GM19372 (cell line): ENCODE results near the gene MKNK2.
"Not testable (repeated sequence)": the region's sequence is repeated elsewhere in the genome, so short reads cannot be mapped to it uniquely, and the experiment has no call there.

Source experiments
- ATAC-seq: cut with Tn5 transposase; IDR thresholded peaks from one replicate; pipeline ENCODE4 v1.9.1; 2021; ENCODE audit warnings: mild to moderate bottlenecking, low read depth, moderate library complexity; ENCODE audit not compliant: unreplicated experiment

The MKNK2 gene

DNA sequence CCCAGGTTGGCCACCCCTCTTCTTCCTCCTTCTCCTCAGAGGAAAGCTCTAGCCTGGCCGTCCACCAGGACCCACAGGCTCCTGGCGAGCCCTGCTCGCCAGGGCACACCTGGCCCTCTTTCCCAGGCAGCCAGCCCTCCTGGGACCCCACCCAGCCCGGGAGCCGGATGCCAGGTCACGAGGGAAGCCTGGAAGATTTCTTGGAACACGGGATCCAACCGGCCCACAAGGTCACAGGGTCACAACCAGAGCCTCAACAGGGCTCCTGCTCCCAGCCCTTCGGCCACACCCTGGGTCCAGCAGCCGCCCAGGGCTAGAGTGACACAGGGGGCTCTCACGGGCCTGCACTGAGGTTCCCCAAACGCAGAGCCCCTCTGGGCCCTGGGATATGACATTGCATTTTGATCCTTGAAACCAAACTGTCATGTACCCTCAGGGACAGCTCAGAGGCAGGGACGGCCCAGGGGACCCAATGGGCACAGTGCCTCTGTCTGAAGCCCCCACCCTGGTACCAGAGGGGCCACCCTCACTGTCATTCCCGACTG is 5.5 kb downstream of the MKNK2 start:
- no peak for ATAC-seq

DNA sequence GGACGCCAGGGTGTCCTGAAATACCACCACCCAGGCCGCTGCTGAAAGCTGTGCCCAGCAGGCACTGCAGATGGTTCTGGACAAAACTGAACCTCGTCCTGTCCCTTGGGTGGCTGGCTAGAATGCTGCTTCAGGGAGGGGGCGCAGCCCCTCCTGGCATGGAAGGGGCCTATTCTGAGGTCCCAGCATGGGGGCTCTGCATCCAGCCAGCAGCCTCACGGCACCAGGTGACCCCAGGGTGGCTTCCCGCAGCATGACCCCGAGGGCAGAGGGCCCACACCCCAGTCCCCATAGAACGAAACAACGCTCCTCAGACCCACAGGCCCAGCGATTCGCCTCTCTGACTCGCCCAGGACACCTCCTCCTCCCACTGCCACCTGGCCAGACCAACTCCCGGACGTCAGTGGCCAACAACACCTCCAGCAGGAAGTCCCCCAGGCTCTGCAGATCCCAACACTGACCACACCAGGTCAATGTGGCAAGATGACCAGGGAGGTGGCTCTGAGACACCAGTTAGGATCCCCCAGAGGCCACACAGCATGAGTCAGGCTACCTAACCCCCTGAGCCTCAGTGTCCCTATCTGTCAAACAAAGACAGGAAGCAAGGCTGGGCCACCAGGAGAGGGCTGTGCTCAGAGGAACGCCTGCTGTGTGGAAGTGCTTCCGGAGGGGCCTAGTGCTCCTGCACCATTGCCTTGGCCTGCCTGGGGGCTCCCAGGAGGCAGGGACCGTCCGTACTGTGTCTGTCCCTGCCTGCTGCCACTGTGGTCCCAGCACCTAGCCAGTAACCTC is 6.1 kb downstream of the MKNK2 start:
- ATAC-seq, result no peak

DNA sequence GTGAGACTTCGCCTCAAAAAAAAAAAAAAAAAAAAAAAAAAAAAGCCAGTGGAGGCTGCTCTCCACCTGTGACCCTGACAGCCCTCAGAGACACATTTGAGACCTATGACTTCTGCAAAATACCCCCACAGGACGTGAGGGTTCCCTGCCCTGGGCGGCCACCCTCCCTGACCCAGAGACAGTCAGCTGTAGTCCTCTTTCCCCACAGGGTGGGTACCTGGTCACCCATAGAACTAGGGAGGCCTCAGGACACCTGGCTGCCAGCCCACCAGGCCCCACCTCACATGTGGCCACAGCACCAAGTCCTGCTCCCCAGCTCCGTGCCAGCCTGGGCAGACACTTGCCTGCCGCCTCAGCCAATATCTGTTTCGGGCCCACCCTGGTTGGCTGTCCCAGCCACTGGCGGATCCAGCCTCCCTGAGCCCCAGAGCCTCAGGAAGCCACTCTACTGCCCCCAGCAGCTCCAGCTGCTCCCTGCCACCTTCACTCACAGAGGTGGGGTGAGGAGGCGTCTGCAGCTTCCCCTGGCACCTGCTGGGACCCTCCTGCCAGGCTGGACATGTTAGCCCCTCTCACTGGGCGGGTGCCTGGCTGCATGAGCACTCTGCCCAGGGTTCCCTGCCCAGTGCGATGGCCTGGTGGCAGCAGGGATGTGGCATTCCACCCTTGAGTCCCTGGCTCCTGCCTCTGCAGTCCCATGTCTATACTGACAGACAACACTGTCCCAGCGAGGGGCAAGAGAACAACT is 6.9 kb downstream of the MKNK2 start:
- no peak for ATAC-seq

DNA sequence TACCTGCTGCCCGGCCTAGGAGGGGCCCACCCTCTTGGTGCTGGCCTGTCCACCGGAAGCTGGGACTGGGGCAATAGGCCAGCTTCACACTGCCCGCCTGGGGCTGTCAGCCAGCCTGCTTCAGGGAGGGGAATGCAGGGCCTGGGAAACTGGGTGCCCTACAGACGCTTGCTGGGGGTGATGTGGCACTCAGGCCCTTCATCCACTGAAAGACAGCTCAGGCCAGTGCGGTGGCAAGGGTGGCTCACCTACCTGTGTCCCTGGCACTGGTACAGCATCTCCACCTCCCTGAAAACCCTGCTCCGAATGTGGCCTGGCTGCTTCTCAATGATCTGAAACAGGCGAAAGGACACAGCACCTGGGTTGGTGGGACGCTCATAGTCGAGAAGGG is 7.8 kb downstream of the MKNK2 start:
- ATAC-seq, result no peak

DNA sequence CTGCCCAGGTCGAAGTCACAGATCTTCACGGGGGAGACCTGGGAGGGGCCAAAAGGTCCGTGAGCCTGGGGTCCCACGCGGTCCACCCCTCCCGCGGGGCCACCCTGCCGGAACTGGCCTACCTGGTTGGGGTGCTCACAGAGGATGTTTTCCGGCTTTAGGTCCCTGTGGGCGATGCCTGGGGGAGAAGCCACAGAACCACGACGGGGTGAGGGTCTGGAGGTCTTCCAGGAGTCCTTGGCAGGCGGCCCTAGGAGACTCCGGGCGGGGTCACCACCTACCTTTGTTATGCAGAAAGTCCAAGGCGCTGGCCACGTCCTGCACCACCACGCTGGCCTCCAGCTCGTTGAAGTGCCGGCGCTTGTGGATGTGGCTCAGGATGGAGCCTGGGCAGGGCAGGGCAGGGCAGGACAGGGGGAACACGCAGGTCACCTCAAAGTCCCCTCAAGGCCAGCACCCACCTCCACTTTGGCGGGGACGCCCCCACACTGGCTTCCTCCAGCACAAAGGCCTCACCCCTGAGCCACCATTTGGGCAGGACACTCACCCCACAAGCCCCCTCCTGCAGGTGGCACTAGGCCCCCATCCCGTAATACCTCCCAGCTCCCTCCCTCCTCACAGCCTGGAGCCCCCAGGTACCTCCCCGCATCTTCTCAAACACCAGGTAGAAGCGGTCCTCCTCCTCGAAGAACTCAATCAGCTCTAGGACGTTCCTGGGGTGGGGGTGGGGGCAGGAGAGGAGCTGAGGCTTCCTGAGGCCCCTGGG is 8.4 kb downstream of the MKNK2 start:
- ATAC-seq, result no peak

DNA sequence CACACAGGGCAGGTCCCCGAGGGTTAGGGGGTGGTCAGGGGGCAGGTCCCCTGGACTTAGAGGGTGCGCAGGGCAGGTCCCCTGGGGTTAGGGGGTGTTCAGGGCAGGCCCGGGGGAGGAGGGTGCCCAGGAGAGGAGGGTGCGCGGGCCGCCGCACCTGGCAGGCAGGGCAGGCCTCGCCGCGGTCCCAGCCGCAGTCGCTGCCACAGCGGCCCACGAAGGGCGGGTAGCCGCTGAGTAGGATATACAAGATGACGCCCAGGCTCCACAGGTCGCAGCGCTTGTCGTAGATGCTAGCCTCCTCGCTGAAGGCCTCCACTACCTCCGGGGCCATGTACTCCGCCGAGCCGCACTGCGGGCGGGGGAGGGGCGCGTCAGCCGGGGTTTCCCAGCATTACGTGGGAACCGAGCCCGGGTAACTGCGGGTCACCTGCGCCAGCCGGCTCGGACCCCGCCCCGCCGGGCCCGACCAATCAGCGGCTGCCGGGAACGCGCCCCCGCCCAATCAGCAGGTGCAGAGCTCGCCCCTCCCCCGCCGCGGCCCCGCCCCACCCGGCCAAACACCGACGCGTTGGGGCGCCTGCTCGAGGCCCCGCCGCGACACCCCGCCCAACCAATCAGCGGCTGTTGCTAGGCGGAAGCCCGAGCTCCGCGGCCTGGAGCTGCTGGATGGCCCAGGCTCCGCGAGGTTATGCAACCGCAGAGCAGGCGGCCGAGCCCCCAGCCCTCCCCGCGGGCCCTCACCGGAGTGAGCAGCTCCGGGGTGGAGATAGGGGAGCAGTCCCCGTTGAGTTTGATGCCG is 9.2 kb downstream of the MKNK2 start:
- peak; percentile 78 for ATAC-seq

DNA sequence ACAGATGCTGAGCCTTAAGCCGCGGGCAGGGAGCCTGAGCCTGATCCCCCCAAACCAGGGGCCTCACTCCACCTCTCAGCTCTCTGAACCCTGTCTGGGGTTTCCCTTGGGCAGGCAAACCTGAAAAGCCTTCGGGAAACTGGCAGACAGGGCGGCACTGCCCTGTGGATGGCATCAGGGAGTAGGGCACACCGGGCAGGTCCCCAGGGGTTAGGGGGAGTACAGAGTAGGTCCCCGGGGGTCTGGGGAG is 9.7 kb downstream of the MKNK2 start:
- ATAC-seq, result no peak

DNA sequence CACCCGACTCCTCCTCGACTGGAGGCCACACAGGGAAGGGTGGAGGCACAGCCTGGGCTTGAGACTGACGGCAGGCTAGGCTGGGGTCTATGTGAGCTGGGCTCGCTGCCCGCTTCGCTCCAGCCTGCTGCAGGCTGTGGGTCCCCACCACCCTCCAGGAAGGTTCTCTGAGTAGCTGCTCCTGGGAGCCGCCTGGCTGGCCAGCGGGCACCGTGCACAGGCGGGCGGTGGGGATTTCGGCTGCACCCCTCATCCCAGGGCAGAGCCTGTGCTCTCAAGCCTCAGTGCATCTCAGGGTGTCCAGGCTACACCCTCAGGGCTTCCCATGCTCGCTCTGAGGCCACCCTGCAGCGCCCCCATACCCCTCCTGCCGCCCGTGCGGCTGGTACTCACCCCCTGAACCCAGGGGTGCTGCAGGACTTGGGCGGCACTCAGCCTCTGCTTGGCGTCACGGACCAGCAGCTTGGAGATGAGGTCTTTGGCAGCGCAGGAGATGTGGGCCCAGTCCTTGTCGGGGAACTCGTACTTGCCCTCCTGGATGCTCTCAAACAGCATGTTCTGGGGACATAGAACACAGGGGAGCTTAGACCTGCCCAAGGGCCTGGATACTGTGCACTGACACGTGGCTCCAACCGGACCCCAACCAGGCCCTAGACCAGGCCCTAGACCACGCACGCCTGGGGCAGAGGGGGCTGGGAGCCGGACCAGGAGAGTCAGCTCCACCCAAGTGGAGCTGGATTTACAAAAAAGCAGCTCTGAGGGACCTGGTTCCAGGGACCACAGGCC is 10.2 kb downstream of the MKNK2 start:
- no peak for ATAC-seq

DNA sequence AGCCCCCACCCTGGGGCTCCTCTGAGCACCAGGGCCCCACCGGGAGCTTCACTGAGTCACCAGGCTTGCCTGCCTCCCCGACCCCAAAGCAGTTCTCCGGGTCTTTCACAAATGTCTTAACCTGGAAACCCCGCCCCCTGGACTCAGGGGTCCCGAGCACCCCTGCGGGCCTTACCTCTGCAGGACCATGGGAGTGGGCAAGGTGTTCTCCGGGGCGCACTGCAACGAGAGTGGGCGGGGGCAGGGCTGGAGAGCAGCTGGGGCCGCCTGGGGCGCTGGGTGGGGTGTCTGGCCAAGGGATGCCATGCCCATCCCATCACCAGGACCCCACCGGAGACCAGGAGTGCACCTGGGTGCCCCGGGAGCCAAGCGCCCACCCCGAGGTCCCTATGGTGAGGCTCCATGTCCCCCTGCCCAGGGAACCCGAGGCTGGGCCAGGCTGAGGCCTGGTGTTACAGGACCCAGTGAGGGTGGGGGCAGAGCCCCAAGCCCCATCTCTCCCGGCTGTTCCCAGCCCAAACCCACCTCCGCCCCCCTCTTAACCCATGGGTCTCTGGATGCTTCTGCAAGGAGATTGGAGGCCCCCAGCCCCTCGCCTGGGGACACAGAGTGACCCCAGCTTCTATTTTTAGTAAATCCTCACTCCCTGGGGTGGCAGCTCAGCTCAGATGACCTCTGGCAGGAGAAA is 10.9 kb downstream of the MKNK2 start:
- ATAC-seq, result no peak

DNA sequence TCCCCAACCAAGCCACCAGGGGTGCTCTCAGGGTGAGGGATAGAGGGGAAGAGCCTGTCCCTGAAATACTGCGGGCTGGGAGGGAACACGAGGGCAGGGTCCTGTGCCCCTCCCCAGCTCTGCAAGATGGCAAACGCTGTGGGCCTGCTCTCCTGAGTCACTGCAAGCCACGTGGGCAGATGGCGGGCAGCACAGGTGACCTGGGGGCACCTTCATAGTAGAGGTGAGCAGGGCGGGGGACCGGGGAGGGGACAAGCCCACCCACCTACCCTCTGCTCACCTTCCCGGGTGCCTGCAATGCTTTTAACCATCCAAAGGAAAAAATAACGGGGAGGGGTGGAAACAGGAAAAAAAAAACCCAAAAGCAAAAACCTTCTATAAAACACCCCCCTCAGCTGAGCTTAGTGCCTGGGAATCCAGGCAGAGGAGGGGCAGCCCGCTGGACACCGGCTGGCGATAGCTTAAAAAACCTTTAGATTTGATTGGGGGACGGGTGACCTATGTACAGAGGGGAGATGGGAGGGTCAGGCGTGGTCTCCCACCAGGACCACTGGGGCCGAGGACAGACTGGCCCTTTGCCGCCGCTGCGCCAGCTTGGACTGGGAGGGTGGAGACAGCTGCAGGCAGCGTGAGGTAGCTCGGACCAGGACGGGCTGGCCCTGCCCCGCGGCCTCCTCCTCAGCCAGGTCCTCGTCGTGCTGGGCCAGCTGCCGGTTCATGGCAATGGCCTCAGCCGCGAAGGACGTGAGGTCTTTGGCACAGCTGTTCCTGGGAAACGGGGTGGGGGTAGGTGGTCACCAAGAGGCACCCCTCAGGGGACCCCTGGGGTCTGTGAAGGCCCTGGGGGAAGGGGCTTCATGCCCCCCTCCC is 11.7 kb downstream of the MKNK2 start:
- ATAC-seq, result no peak

DNA sequence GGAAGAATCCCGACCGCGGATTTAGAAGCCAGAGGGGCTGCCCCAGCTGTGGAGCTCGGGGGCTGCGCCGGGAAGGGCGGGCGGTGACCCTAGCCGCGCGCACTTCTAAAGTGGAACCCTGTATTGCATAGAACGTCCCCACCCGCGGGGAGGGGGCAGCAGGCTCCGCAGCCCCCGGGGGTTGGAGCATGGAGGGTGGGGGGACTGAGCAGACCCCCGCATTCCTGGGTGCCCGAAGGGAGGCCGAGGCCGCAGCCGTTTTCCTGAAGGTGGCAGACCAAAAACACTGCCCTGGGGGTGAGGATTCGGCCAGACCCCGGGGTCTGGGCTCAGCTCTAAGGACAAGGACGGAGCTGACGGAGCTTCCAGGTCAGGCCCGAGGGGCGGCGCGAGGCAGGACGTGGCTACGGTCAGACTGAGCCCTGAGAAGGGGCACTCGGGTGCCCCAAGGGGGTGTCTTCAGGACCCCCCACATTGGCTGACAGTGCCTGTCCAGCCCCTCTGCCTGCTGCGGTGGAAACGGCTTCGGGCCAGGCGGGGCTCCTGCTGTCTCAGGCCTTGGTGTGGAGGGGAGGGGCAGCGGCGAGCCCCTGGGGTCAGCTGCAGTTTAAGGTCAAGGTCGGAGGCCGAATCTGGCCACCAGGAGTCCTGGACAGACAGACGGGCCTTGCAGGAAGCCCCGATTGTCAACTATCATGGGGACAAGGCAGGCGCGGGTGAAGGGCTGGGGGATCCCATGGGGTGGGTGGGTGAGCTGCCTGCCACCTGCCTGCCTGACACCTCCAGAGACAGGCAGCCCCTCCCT is 12.6 kb downstream of the MKNK2 start:
- no peak for ATAC-seq

DNA sequence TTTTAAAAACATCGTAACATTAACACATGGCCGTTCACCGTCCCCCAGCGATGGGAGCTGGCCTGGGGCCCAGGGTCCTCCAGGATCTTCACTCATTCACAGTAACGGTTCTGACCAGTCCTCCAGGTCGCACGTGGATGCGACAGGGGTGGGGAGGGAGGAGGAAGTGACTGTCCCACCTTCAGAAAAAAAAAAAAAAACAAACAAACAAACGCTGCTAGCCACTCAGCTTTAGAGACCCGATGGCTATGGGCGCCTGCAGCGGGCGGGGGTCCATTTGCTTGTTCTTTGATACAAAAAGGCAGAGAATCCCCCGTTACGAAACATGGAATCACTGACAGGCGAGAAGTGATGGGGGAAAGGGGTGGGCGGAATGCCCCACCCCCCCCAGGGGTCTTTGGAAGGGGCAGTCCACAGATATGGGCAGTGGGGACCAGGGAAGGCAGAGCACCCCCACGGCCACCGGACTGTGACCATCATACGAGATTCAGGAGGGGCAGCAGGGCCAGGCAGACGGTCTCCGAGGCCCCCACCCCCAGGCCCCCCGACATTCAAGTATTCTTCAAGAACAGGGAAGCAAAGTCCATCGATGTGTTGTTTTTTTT is 13.3 kb downstream of the MKNK2 start:
- no peak for ATAC-seq

DNA sequence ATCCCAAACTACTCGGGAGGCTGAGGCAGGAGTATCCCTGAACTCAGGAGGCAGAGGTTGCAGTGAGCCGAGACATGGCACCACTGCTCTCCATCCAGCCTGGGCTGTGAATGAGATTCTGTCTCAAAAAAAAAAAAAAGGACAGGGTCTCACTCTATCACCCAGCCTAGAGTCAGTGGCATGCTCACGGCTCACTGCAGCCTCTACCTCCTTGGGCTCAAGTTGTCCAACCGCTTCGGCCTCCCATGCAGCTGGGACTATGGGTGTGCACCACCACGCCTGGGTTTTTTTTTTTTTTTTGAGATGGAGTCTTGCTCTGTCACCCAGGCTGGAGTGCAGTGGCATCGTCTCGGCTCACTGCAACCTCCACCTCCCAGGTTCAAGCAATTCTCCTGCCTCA is 14.6 kb downstream of the MKNK2 start:
- ATAC-seq, result no peak

DNA sequence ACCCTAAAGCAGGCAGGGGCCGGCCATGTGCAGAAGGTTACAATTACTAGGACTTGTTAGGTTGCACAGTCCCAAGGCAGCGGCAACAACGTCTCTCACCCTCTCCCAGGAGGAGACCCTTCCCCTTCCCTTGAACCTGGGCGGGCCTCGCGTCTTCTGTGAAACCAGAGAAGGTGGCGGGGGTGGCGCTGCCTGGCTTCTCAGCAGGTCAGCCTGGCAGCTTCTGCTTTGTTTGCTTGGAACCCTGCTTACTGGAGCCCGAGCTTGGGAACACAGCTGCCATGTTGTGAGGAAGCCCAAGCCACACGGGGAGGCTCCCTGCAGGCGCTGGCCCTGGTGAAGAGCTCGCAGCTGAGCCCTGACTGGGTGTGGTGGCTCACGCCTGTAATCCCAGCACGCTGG is 15.5 kb downstream of the MKNK2 start:
- no peak for ATAC-seq

DNA sequence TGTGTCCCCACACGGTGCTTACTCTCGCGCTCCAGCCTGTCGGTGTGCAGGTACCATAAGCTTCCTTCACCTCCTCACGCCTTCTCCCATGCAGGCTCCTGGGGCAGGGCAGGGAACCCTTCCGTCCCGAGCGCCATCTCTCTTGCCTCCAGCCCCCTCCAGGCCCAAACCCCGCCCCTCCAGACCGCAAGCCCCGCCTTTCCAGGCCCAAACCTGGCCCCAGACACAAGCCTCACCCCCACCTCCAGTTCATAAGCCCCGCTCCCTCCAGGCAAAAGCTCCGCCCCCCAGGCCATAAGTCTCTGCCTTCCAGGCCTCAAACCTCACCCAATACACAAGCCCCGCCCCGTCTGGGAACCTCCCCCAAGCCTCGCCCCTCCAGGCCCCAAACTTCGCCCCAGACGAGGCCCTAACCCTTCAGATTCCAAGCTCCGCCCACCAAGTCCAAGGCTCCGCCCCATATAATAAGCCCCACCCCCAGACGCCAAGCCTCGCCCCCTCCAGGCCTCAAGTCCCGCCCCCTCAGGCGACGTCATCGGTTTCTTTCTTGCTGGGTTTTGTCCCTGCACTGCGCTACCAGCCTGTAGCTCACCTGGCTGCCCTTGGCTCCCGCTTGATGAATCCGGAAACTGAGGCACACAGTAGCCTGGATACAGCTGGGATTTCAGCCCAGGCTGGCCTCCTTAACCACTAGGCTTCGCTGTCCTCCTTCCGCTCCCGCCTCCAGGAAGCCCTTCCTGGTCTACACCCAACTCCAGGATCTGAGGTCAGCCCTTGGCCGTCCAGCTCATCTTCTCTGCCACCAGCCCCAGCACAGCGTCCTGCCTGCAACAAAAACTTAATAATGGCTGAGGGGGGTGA is 16.1 kb downstream of the MKNK2 start:
- no peak for ATAC-seq

DNA sequence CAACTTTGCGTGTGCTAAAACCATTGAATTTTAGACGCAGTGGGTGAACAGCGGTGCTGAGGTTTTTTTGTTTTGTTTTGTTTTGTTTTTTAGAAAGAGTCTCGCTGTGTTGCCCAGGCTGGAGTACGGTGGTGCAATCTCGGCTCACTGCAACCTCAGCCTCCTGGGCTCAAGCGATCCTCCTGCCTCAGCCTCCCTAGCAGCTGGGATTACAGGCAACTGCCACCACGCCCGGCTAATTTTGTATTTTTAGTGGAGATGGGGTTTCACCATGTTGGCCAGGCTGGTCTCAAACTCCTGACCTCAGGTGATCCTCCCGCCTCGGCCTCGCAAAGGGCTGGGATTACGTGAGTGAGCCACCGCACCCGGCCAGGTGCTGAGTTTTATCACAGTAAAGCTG is 16.8 kb downstream of the MKNK2 start:
- not testable (repeated sequence) for ATAC-seq
